Middle frontal gyrus (tissue), 1 donor: ENCODE data around the gene TAF8.
A peak's percentile ranks its signal among the peaks of the same experiment; 100 is the strongest.
"Not testable (repeated sequence)": the region's sequence is repeated elsewhere in the genome, so short reads cannot be mapped to it uniquely, and the experiment has no call there.

Experiments used
- DNase-seq: peaks from one replicate; pipeline ENCODE4 v3.0.0-alpha.2; 2015; ENCODE audit warnings: low spot score; ENCODE audit errors: extremely low spot score

TAF8 gene

GRCh38 chr6:42028234-42029061, 21.9 kb upstream of the TAF8 start:
- DNase-seq = no peak

- DNase-seq = no peak
These were observed 21.1 kb upstream of the TAF8 start for GRCh38 chr6:42029062-42029685.

- DNase-seq = no peak
These were observed 20.4 kb upstream of the TAF8 start for GRCh38 chr6:42029881-42030280.

GRCh38 chr6:42030585-42031506, 19.5 kb upstream of the TAF8 start:
- DNase-seq = no peak

- DNase-seq = no peak
These were observed 18.0 kb upstream of the TAF8 start for GRCh38 chr6:42032366-42032765.

GRCh38 chr6:42037669-42038068, 12.7 kb upstream of the TAF8 start:
- DNase-seq = not testable (repeated sequence)

- DNase-seq = no peak
These were observed 12.2 kb upstream of the TAF8 start for GRCh38 chr6:42038163-42038562.

- DNase-seq = no peak
These were observed 11.4 kb upstream of the TAF8 start for GRCh38 chr6:42038811-42039408.

GRCh38 chr6:42040856-42041480, 9.4 kb upstream of the TAF8 start:
- no peak for DNase-seq

GRCh38 chr6:42041481-42042053, 8.8 kb upstream of the TAF8 start:
- no peak for DNase-seq

- no peak for DNase-seq
These were observed 8.2 kb upstream of the TAF8 start for GRCh38 chr6:42042108-42042507.

GRCh38 chr6:42043787-42044475, 6.4 kb upstream of the TAF8 start:
- DNase-seq = peak; percentile 70

- no peak for DNase-seq
These were observed 4.5 kb upstream of the TAF8 start for GRCh38 chr6:42045538-42046460.

- DNase-seq = no peak
These were observed 3.7 kb upstream of the TAF8 start for GRCh38 chr6:42046464-42047212.

GRCh38 chr6:42047213-42047590, 3.1 kb upstream of the TAF8 start:
- no peak for DNase-seq

- DNase-seq = no peak
These were observed 2.4 kb upstream of the TAF8 start for GRCh38 chr6:42047790-42048405.

- no peak for DNase-seq
These were observed 1.1 kb upstream of the TAF8 start for GRCh38 chr6:42049116-42049809.
